C4-2B (cell line): ENCODE measurements around the gene CLK4.

Source experiments
- ZFX ChIP-seq: fragments of 450-650 bp; IDR thresholded peaks from 2 replicates; pipeline ENCODE4 v1.6.1; 2017
- TF ChIP-seq, protein P1 (sequence below): fragments of 450-650 bp; conservative IDR thresholded peaks from 2 replicates; pipeline ENCODE4 v1.5.1; 2017; ENCODE audit warnings: mild to moderate bottlenecking

DNA sequence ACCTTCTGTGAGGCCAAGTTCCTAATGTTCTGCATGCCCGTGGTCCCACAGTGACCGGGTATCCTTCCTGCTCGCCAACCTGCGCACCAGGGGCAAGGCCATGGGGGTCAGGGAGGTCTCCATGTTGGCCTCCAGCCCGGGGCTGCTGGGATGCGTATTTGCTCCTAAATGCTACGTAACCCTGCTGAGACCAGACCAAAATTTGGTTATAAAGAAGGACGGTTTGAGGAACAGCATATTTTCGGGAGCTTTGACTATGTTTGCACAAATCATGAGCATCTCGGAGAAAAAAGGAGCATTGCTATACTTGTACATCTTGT is 35.7 kb upstream of the CLK4 start:
- TF ChIP-seq, protein P1, sequence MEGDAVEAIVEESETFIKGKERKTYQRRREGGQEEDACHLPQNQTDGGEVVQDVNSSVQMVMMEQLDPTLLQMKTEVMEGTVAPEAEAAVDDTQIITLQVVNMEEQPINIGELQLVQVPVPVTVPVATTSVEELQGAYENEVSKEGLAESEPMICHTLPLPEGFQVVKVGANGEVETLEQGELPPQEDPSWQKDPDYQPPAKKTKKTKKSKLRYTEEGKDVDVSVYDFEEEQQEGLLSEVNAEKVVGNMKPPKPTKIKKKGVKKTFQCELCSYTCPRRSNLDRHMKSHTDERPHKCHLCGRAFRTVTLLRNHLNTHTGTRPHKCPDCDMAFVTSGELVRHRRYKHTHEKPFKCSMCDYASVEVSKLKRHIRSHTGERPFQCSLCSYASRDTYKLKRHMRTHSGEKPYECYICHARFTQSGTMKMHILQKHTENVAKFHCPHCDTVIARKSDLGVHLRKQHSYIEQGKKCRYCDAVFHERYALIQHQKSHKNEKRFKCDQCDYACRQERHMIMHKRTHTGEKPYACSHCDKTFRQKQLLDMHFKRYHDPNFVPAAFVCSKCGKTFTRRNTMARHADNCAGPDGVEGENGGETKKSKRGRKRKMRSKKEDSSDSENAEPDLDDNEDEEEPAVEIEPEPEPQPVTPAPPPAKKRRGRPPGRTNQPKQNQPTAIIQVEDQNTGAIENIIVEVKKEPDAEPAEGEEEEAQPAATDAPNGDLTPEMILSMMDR = no peak
- TF ChIP-seq ZFX = no peak
